Tibial artery (tissue), 4 donors: ENCODE data around the gene CLIP2.
"Not testable (repeated sequence)": the region's sequence is repeated elsewhere in the genome, so short reads cannot be mapped to it uniquely, and the experiment has no call there.

Source experiments
- DNase-seq, 2 donors: peaks; one replicate each; pipeline ENCODE4 v3.0.0-alpha.2; 2019
- H3K27ac ChIP-seq, 2 donors: fragments of 200-600 bp; sonication (generic) in 1 of 2; 1 replicate in 1 of 2; 2 replicates in 1 of 2; pipeline ENCODE4 v1.5.1; 2018 to 2019; ENCODE audit warnings: mild to moderate bottlenecking in 1 of 2
- H3K27me3 ChIP-seq, 2 donors: fragments of 200-600 bp; sonication (generic) in 1 of 2; one replicate each; pipeline versions ENCODE4 v1.5.1 to v1.6.0; 2016 to 2019
- H3K36me3 ChIP-seq, 3 donors: fragments of 200-600 bp; sonication (generic) in 2 of 3; one replicate each; pipeline ENCODE4 v1.5.1; 2016 to 2019; ENCODE audit warnings: mild to moderate bottlenecking in 2 of 3
- H3K4me1 ChIP-seq, 4 donors: fragments of 200-600 bp; sonication (generic) in 2 of 4; 1 replicate in 3 of 4; 2 replicates in 1 of 4; pipeline ENCODE4 v1.5.1; 2016 to 2019
- H3K4me3 ChIP-seq, 2 donors: fragments of 200-600 bp; sonication (generic) in 1 of 2; 1 replicate in 1 of 2; 2 replicates in 1 of 2; pipeline ENCODE4 v1.5.1; 2018 to 2019; ENCODE audit warnings: mild to moderate bottlenecking in 2 of 2
- H3K9me3 ChIP-seq, 3 donors: fragments of 200-600 bp; sonication (generic) in 1 of 3; one replicate each; pipeline ENCODE4 v1.5.1; 2016 to 2019
- CTCF ChIP-seq, 2 experiments: fragments of 200-600 bp in 1 of 2; fragments of 450-650 bp in 1 of 2; IDR thresholded peaks; one replicate each; pipeline ENCODE4 v1.5.1; 2017 to 2019; ENCODE audit warnings: antibody characterized with exemption in 2 of 2, mild to moderate bottlenecking in 1 of 2, moderate library complexity in 1 of 2
- intact Hi-C: fragments of 100-400 bp; cut with DNase I; formaldehyde crosslinking; loops from one replicate; pipeline ENCODE4 v1.15.0; 2023; ENCODE audit warnings: low total_unique reads

Gene CLIP2

GRCh38 chr7:74337926-74338325 is 48.7 kb downstream of the CLIP2 start:
- intact Hi-C loops = no loop called here
- no peak overlapping the region for H3K27ac ChIP-seq
- H3K4me3 ChIP-seq = no peak overlapping the region
- no peaks in the 10 kb centered on the region for H3K4me1 ChIP-seq
- H3K36me3 ChIP-seq = peaks cover 0 to 38% (median 16%) of the 10 kb centered on the region in 3 donors
- DNase-seq = no peak
- no peaks in the 10 kb centered on the region for H3K27me3 ChIP-seq
- TF ChIP-seq CTCF (IDR thresholded peaks at IDR 0.05) = no peak
- no peaks in the 10 kb centered on the region for H3K9me3 ChIP-seq

- Histone ChIP-seq H3K27me3 (no peaks in the 10 kb centered on the region), H3K27ac (no peak overlapping the region), H3K4me1 (no peaks in the 10 kb centered on the region), H3K9me3 (no peaks in the 10 kb centered on the region), H3K4me3 (no peak overlapping the region), H3K36me3 (peaks cover 0 to 38% (median 16%) of the 10 kb centered on the region in 3 donors)
- no peak for DNase-seq
- intact Hi-C loops = no loop called here
- no peak for TF ChIP-seq CTCF (IDR thresholded peaks at IDR 0.05)
Measured at GRCh38 chr7:74338366-74339108, 49.3 kb downstream of the CLIP2 start.

GRCh38 chr7:74339648-74340047 is 50.4 kb downstream of the CLIP2 start:
- peaks cover 0 to 40% (median 16%) of the 10 kb centered on the region in 3 donors for H3K36me3 ChIP-seq
- H3K4me1 ChIP-seq, H3K9me3 ChIP-seq, H3K27me3 ChIP-seq, intact Hi-C loops, H3K27ac ChIP-seq, DNase-seq, H3K4me3 ChIP-seq: not testable (repeated sequence)

- Histone ChIP-seq H3K4me3 (no peak overlapping the region), H3K27me3 (no peaks in the 10 kb centered on the region), H3K9me3 (no peaks in the 10 kb centered on the region), H3K27ac (no peak overlapping the region), H3K36me3 (peaks cover 0 to 50% (median 15%) of the 10 kb centered on the region in 3 donors), H3K4me1 (no peaks in the 10 kb centered on the region)
- DNase-seq = no peak
- TF ChIP-seq CTCF (IDR thresholded peaks at IDR 0.05) = no peak
- intact Hi-C loops = no loop called here
Measured at GRCh38 chr7:74343281-74344131, 54.3 kb downstream of the CLIP2 start.

GRCh38 chr7:74344132-74344496 is 54.9 kb downstream of the CLIP2 start:
- Histone ChIP-seq H3K9me3 (no peaks in the 10 kb centered on the region), H3K27ac (no peak overlapping the region), H3K36me3 (peaks cover 0 to 44% (median 9%) of the 10 kb centered on the region in 3 donors), H3K4me1 (no peaks in the 10 kb centered on the region), H3K4me3 (no peak overlapping the region), H3K27me3 (no peaks in the 10 kb centered on the region)
- no peak for TF ChIP-seq CTCF (IDR thresholded peaks at IDR 0.05)
- no peak for DNase-seq
- intact Hi-C loops = no loop called here

GRCh38 chr7:74344786-74345185 is 55.6 kb downstream of the CLIP2 start:
- Histone ChIP-seq H3K27ac (no peak overlapping the region), H3K27me3 (no peaks in the 10 kb centered on the region), H3K9me3 (no peaks in the 10 kb centered on the region), H3K4me3 (no peak overlapping the region), H3K36me3 (peaks cover 0 to 41% (median 9%) of the 10 kb centered on the region in 3 donors), H3K4me1 (no peaks in the 10 kb centered on the region)
- intact Hi-C loops = no loop called here
- TF ChIP-seq CTCF (IDR thresholded peaks at IDR 0.05) = no peak
- no peak for DNase-seq
